ENCODE data around the gene SRCIN1. TPM values are rescaled to one million over a fixed set of nuclear protein-coding genes. Genes with fewer than 3 reads are reported as not detected.

SRCIN1 gene
- total RNA-seq, 1 donor from 2014 or later: 0.59 TPM

DNA sequence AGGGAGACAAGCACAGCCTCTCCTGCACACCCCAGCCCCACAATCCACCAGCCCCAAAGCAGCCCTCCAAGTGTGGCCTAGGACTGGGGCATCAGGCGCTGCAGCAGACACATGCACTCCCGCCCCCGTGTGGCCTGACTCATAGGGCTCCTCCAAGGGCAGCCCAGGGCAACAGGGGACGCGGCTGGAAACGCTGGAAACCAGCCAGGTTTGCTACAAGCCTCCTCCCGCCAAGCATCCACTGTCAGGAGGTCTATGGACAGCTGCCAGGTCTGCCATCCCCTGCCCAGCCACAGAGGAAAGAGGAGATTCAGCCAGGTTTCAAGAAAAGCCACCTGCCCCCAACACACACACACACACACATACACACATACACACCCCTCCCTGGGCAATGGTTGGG, 25.8 kb downstream of the SRCIN1 start:
- Mint-ChIP-seq H3K4me3 (ENCODE audit: unreplicated experiment) (no peak overlapping the region), H3K4me1 (ENCODE audit: unreplicated experiment) (no peaks in the 10 kb centered on the region), H3K9me3 (ENCODE audit: unreplicated experiment) (no peaks in the 10 kb centered on the region), H3K36me3 (ENCODE audit: low read depth, unreplicated experiment) (no peaks in the 10 kb centered on the region), H3K27me3 (ENCODE audit: unreplicated experiment) (peaks cover 46% of the 10 kb centered on the region), H3K27ac (ENCODE audit: unreplicated experiment) (no peak overlapping the region)
- TF ChIP-seq, protein P1, sequence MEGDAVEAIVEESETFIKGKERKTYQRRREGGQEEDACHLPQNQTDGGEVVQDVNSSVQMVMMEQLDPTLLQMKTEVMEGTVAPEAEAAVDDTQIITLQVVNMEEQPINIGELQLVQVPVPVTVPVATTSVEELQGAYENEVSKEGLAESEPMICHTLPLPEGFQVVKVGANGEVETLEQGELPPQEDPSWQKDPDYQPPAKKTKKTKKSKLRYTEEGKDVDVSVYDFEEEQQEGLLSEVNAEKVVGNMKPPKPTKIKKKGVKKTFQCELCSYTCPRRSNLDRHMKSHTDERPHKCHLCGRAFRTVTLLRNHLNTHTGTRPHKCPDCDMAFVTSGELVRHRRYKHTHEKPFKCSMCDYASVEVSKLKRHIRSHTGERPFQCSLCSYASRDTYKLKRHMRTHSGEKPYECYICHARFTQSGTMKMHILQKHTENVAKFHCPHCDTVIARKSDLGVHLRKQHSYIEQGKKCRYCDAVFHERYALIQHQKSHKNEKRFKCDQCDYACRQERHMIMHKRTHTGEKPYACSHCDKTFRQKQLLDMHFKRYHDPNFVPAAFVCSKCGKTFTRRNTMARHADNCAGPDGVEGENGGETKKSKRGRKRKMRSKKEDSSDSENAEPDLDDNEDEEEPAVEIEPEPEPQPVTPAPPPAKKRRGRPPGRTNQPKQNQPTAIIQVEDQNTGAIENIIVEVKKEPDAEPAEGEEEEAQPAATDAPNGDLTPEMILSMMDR (IDR thresholded peaks at IDR 0.05; ENCODE audit: unreplicated experiment): no peak
- peak; percentile 46 for DNase-seq (ENCODE audit: low spot score)

GRCh38 chr17:38579083-38579480, 26.7 kb downstream of the SRCIN1 start:
- H3K27ac Mint-ChIP-seq (ENCODE audit: unreplicated experiment): no peak overlapping the region
- no peak for DNase-seq (ENCODE audit: low spot score)
- no peaks in the 10 kb centered on the region for H3K4me1 Mint-ChIP-seq (ENCODE audit: unreplicated experiment)
- no peaks in the 10 kb centered on the region for H3K36me3 Mint-ChIP-seq (ENCODE audit: low read depth, unreplicated experiment)
- H3K27me3 Mint-ChIP-seq (ENCODE audit: unreplicated experiment): peaks cover 51% of the 10 kb centered on the region
- H3K4me3 Mint-ChIP-seq (ENCODE audit: unreplicated experiment): peak overlapping the region; percentile 40
- no peaks in the 10 kb centered on the region for H3K9me3 Mint-ChIP-seq (ENCODE audit: unreplicated experiment)
- TF ChIP-seq, protein P1 (IDR thresholded peaks at IDR 0.05; ENCODE audit: unreplicated experiment): no peak

DNA sequence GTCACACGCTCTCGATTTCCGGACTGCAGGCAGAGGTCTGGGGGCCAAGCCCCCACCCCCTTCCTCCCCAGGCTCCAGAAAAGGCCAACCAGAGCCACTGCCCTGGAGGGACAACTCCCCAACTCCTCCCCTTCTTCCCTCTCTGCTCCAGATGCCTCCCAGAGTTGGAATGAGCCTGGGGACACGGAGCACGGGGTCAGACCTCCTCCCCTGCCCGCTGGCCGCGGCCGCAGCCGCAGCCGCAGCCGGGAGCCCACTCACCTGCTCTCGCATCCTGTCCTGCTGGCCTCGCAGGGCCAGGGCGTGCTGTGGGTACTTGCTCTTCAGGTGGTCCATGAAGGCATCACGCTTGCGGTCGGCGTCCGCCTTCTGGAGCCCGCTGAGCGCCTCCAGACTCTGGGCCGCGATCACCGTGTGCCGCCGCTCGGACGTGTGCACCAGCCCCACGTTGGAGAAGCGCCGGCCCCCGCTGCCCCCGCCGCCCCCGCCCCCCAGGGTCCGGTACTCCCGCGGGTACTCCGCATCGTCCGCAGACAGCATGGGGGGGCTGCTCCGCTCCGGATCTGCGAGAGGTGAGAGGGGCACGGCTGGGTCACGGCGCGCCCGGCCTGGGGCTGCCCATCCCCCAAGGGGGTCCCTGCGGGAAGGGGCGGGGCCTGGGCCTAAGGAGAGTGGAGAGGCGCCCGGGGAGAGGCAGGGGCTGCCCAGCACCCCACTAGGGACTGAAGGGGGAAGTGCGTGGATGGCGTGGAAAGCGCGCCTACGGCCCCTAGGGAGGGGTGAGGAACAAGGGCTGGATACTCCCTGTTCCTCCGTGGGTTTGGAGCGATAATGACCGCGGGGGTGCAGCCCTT, 27.3 kb downstream of the SRCIN1 start:
- no peaks in the 10 kb centered on the region for H3K36me3 Mint-ChIP-seq (ENCODE audit: low read depth, unreplicated experiment)
- TF ChIP-seq, protein P1 (IDR thresholded peaks at IDR 0.05; ENCODE audit: unreplicated experiment): no peak
- H3K4me1 Mint-ChIP-seq (ENCODE audit: unreplicated experiment): peaks cover under 1% of the 10 kb centered on the region
- H3K4me3 Mint-ChIP-seq (ENCODE audit: unreplicated experiment): no peak overlapping the region
- H3K9me3 Mint-ChIP-seq (ENCODE audit: unreplicated experiment): no peaks in the 10 kb centered on the region
- peaks cover 50% of the 10 kb centered on the region for H3K27me3 Mint-ChIP-seq (ENCODE audit: unreplicated experiment)
- no peak overlapping the region for H3K27ac Mint-ChIP-seq (ENCODE audit: unreplicated experiment)
- no peak for DNase-seq (ENCODE audit: low spot score)

DNA sequence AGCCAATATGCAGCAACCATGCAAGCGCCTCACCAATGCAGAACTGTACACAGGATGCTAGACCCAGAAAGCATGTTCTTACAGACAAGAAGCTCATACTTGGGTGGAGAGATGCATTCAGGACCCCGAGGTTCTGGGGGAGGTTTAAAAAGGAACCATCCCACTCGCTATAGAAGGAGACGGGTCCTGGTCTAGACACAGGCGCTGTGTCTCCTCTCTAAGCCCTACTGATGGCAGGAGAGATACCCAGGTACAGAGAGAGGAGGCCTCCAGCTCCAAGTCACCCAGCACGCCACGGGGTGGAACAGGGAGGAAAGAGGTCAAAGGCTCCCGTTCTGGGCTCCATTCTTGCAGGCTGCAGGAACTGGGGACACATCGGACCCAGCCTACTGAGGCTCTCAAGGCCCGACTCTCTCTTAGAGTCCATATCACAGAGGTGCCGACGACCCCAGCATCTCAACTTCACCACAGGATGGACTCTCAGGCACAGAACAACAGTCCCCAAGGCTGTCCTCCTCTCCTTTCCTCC, 28.0 kb downstream of the SRCIN1 start:
- Mint-ChIP-seq H3K27ac (ENCODE audit: unreplicated experiment) (no peak overlapping the region), H3K36me3 (ENCODE audit: low read depth, unreplicated experiment) (peaks cover 4% of the 10 kb centered on the region), H3K4me1 (ENCODE audit: unreplicated experiment) (peaks cover 5% of the 10 kb centered on the region), H3K4me3 (ENCODE audit: unreplicated experiment) (no peak overlapping the region), H3K27me3 (ENCODE audit: unreplicated experiment) (peaks cover 55% of the 10 kb centered on the region), H3K9me3 (ENCODE audit: unreplicated experiment) (no peaks in the 10 kb centered on the region)
- no peak for DNase-seq (ENCODE audit: low spot score)
- TF ChIP-seq, protein P1 (IDR thresholded peaks at IDR 0.05; ENCODE audit: unreplicated experiment): no peak

DNA sequence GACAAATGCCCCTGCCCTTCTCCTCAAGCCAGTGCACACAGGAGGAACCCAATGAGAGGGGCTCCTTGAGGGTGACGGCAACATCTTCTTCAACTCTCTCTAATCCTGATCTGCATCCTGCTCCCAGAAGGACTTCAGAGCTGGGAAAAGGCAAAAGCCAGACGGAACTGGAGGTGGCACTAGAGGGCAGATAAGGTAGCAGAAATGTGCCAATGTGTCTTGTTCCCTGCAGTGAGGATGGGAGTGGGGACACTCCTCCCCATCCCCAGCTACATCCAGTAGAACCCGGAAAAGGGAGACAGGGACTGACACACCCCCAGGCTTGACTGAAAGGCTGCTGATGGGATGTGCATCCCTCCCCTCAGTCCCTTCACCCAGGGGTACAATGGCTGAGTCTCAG, 28.5 kb downstream of the SRCIN1 start:
- no peaks in the 10 kb centered on the region for H3K9me3 Mint-ChIP-seq (ENCODE audit: unreplicated experiment)
- DNase-seq (ENCODE audit: low spot score): no peak
- H3K27ac Mint-ChIP-seq (ENCODE audit: unreplicated experiment): no peak overlapping the region
- H3K27me3 Mint-ChIP-seq (ENCODE audit: unreplicated experiment): peaks cover 55% of the 10 kb centered on the region
- peaks cover 5% of the 10 kb centered on the region for H3K4me1 Mint-ChIP-seq (ENCODE audit: unreplicated experiment)
- H3K4me3 Mint-ChIP-seq (ENCODE audit: unreplicated experiment): no peak overlapping the region
- peaks cover 4% of the 10 kb centered on the region for H3K36me3 Mint-ChIP-seq (ENCODE audit: low read depth, unreplicated experiment)
- TF ChIP-seq, protein P1 (IDR thresholded peaks at IDR 0.05; ENCODE audit: unreplicated experiment): no peak

Measured in endothelial cell (in vitro differentiated cells).